HEK293 (cell line): ENCODE data around the gene OPHN1.

Source experiments
- CTCF ChIA-PET: fragments of 350-600 bp; formaldehyde crosslinking; extraction: SDS; loops from one replicate; lab custom pipeline; 2021; ENCODE audit warnings: antibody characterized with exemption; lab: Yijun Ruan, JAX
- POLR2A ChIA-PET: fragments of 300-600 bp; formaldehyde crosslinking; extraction: SDS; loops from one replicate; lab custom pipeline; 2020; ENCODE audit warnings: antibody characterized with exemption, inconsistent platforms; lab: Yijun Ruan, JAX
- H3K27ac ChIP-seq: fragments of 200-500 bp; sonication (Bioruptor generic); 2 replicates; pipeline ENCODE4 v1.5.1; 2014; ENCODE audit warnings: low read depth, low read length, control low read depth, inconsistent platforms; ENCODE audit errors: extremely low read depth
- H3K36me3 ChIP-seq, 2 experiments: fragments of 200-500 bp in 1 of 2; sonication (Bioruptor generic) in 1 of 2; 1 replicate in 1 of 2; 2 replicates in 1 of 2; pipeline ENCODE4 v1.5.1; 2014 to 2017; ENCODE audit warnings: inconsistent platforms in 2 of 2, low read length in 2 of 2; ENCODE audit not compliant: control insufficient read depth in 2 of 2, insufficient read depth in 1 of 2
- H3K4me1 ChIP-seq: fragments of 200-500 bp; sonication (Bioruptor generic); 2 replicates; pipeline ENCODE4 v1.5.1; 2014; ENCODE audit warnings: mild to moderate bottlenecking, low read length, inconsistent platforms; ENCODE audit not compliant: control insufficient read depth, insufficient read depth
- H3K4me3 ChIP-seq: 2 replicates; pipeline ENCODE4 v1.5.1; 2011; ENCODE audit warnings: low read depth, mild to moderate bottlenecking, control low read depth, low read length, moderate library complexity
- H3K9me3 ChIP-seq: fragments of 200-500 bp; sonication (Bioruptor generic); 2 replicates; pipeline ENCODE4 v1.5.1; 2014; ENCODE audit warnings: low read depth, low read length, inconsistent platforms; ENCODE audit not compliant: control insufficient read depth, insufficient read depth
- BCL6B ChIP-seq: fragments of 450-650 bp; formaldehyde crosslinking; IDR thresholded peaks from 2 replicates; pipeline ENCODE4 v1.5.1; 2017; ENCODE audit warnings: missing biosample characterization, missing genetic modification characterization
- GLIS1 ChIP-seq: fragments of 450-650 bp; formaldehyde crosslinking; IDR thresholded peaks from 2 replicates; pipeline ENCODE4 v1.5.1; 2016; ENCODE audit warnings: missing biosample characterization, missing genetic modification characterization
- INSM2 ChIP-seq: fragments of 450-650 bp; formaldehyde crosslinking; IDR thresholded peaks from 2 replicates; pipeline ENCODE4 v1.5.1; 2016; ENCODE audit warnings: missing biosample characterization, missing genetic modification characterization
- KLF8 ChIP-seq: fragments of 450-650 bp; formaldehyde crosslinking; IDR thresholded peaks from 2 replicates; pipeline ENCODE4 v1.5.1; 2016; ENCODE audit warnings: missing biosample characterization, missing genetic modification characterization
- OSR2 ChIP-seq: fragments of 450-650 bp; formaldehyde crosslinking; IDR thresholded peaks from 2 replicates; pipeline ENCODE4 v1.5.1; 2016; ENCODE audit warnings: missing biosample characterization, missing genetic modification characterization
- SP7 ChIP-seq: fragments of 450-650 bp; formaldehyde crosslinking; IDR thresholded peaks from 2 replicates; pipeline ENCODE4 v1.5.1; 2016; ENCODE audit warnings: missing biosample characterization, missing genetic modification characterization
- TCF7L2 ChIP-seq: IDR thresholded peaks from 2 replicates; pipeline ENCODE4 v1.6.1; 2011; ENCODE audit warnings: low read depth, mild to moderate bottlenecking, inconsistent platforms, low read length, moderate library complexity, borderline replicate concordance
- ZBTB1 ChIP-seq: fragments of 450-650 bp; formaldehyde crosslinking; IDR thresholded peaks from 2 replicates; pipeline ENCODE4 v1.5.1; 2016; ENCODE audit warnings: missing biosample characterization, missing genetic modification characterization
- ZBTB26 ChIP-seq: fragments of 450-650 bp; formaldehyde crosslinking; optimal IDR thresholded peaks from 2 replicates; pipeline ENCODE3; 2016; ENCODE audit warnings: missing biosample characterization, mild to moderate bottlenecking, missing genetic modification characterization
- ZNF114 ChIP-seq: fragments of 450-650 bp; formaldehyde crosslinking; IDR thresholded peaks from 2 replicates; pipeline ENCODE4 v1.5.0; 2017; ENCODE audit warnings: missing biosample characterization, missing genetic modification characterization
- ZNF211 ChIP-seq: fragments of 450-650 bp; formaldehyde crosslinking; IDR thresholded peaks from 2 replicates; pipeline ENCODE4 v1.5.1; 2016; ENCODE audit warnings: low read depth, missing biosample characterization, missing genetic modification characterization
- ZNF311 ChIP-seq: fragments of 450-650 bp; formaldehyde crosslinking; IDR thresholded peaks from 2 replicates; pipeline ENCODE4 v1.5.1; 2017; ENCODE audit warnings: missing biosample characterization, missing genetic modification characterization, borderline replicate concordance
- ZNF473 ChIP-seq: fragments of 450-650 bp; formaldehyde crosslinking; IDR thresholded peaks from 2 replicates; pipeline ENCODE4 v1.5.1; 2017; ENCODE audit warnings: missing biosample characterization, missing genetic modification characterization
- ZNF518A ChIP-seq: fragments of 450-650 bp; formaldehyde crosslinking; conservative IDR thresholded peaks from 2 replicates; pipeline ENCODE4 v1.5.1; 2016; ENCODE audit warnings: low read depth, missing biosample characterization, missing genetic modification characterization
- ZNF596 ChIP-seq: fragments of 450-650 bp; IDR thresholded peaks from 2 replicates; pipeline ENCODE4 v1.5.0; 2018; ENCODE audit warnings: missing biosample characterization, mild to moderate bottlenecking, missing genetic modification characterization, moderate library complexity
- ZNF621 ChIP-seq: fragments of 450-650 bp; formaldehyde crosslinking; IDR thresholded peaks from 2 replicates; pipeline ENCODE4 v1.5.1; 2017; ENCODE audit warnings: missing biosample characterization, missing genetic modification characterization
- ZNF623 ChIP-seq: fragments of 450-650 bp; formaldehyde crosslinking; IDR thresholded peaks from 2 replicates; pipeline ENCODE4 v1.5.1; 2016; ENCODE audit warnings: missing biosample characterization, missing genetic modification characterization
- ZNF658 ChIP-seq: fragments of 450-650 bp; formaldehyde crosslinking; IDR thresholded peaks from 2 replicates; pipeline ENCODE4; 2016; ENCODE audit warnings: missing biosample characterization, missing genetic modification characterization
- ZNF701 ChIP-seq: fragments of 450-650 bp; formaldehyde crosslinking; IDR thresholded peaks from 2 replicates; pipeline ENCODE4 v1.5.1; 2016; ENCODE audit warnings: missing biosample characterization, missing genetic modification characterization
- ZSCAN18 ChIP-seq: fragments of 450-650 bp; formaldehyde crosslinking; IDR thresholded peaks from 2 replicates; pipeline ENCODE4 v1.5.1; 2016; ENCODE audit warnings: missing biosample characterization, missing genetic modification characterization

Gene OPHN1

GRCh38 chrX:68363984-68364383 lies 69.3 kb downstream of the OPHN1 start:
- H3K36me3 ChIP-seq: no peaks in the 10 kb centered on the region
- no peaks in the 10 kb centered on the region for H3K4me1 ChIP-seq
- H3K4me3 ChIP-seq: no peak overlapping the region
- no peak for TF ChIP-seq BCL6B
- TF ChIP-seq ZBTB26 (tag by site-specific recombination): no peak
- ChIA-PET CTCF (no interaction called here), POLR2A (no interaction called here)
- H3K9me3 ChIP-seq: no peaks in the 10 kb centered on the region
- H3K27ac ChIP-seq: no peak overlapping the region

GRCh38 chrX:68358679-68359078 lies 74.6 kb downstream of the OPHN1 start:
- CTCF ChIA-PET: no interaction called here
- TF ChIP-seq ZNF623 (tag by site-specific recombination) (no peak), ZNF701 (tag by site-specific recombination) (no peak), ZNF518A (no peak)
- TF ChIP-seq, all 188 proteins: peak for 0
- Histone ChIP-seq H3K9me3 (no peaks in the 10 kb centered on the region), H3K4me3 (no peak overlapping the region), H3K27ac (no peak overlapping the region), H3K36me3 (no peaks in the 10 kb centered on the region), H3K4me1 (0 out of 2 replicates have a peak, but pooled peaks cover 2% of the 10 kb centered on the region)
- POLR2A ChIA-PET: no interaction called here

- Histone ChIP-seq H3K4me3 (no peak overlapping the region), H3K9me3 (no peaks in the 10 kb centered on the region), H3K27ac (0 out of 2 replicates have a peak overlapping the region, but pooled peaks have one; percentile 8), H3K4me1 (0 out of 2 replicates have a peak, but pooled peaks cover 2% of the 10 kb centered on the region), H3K36me3 (no peaks in the 10 kb centered on the region; a peak in 1 of 3 replicates)
- ChIA-PET POLR2A (no interaction called here), CTCF (no interaction called here)
- peak; percentile 55; the same call in 1 of the 2 replicates for TF ChIP-seq SP7
- peak; percentile 29; the same call in 1 of the 2 replicates for TF ChIP-seq BCL6B
- TF ChIP-seq ZNF621: no peak
- no peak for TF ChIP-seq ZSCAN18 (tag by site-specific recombination)
- no peak for TF ChIP-seq ZNF114 (tag by site-specific recombination)
- no peak for TF ChIP-seq INSM2 (tag by site-specific recombination)
- no peak for TF ChIP-seq ZNF473 (tag by site-specific recombination)
- TF ChIP-seq ZNF211: no peak
- TF ChIP-seq ZNF596 (tag by site-specific recombination): no peak
- no peak for TF ChIP-seq ZBTB1 (tag by site-specific recombination)
- peak; percentile 7; the same call in 1 of the 2 replicates for TF ChIP-seq KLF8
- peak; percentile 38; the same call in 1 of the 2 replicates for TF ChIP-seq GLIS1 (tag by site-specific recombination)
- TF ChIP-seq OSR2 (tag by site-specific recombination): no peak
- TF ChIP-seq TCF7L2: 0 out of 2 replicates have a peak, but pooled peaks have one; percentile 2
- TF ChIP-seq ZNF311 (tag by site-specific recombination): no peak
- TF ChIP-seq ZNF658: no peak
These were observed 77.7 kb downstream of the OPHN1 start for GRCh38 chrX:68355629-68355920.
